Measurements from ENCODE around the gene TRRAP.

DNA sequence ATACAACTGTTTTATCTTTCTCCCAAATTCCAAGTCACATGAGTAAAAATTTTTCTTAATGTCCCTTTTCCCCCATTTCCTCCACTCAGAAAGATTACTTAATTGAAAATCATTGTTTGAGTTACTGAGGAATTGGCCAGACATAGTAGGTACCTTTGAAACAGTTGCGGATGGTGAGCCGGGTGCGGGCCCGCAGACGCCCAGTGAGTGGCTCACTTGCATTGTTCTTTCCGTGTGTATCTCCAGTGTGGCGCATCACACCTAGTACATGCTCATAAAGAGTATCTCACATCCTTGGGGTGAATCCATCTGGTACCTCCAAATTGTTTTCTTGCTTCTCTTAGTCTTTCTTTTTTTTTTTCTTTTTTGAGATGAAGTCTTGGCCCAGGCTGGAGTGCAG is 14.3 kb downstream of the TRRAP start:
- TF ChIP-seq, protein P1, sequence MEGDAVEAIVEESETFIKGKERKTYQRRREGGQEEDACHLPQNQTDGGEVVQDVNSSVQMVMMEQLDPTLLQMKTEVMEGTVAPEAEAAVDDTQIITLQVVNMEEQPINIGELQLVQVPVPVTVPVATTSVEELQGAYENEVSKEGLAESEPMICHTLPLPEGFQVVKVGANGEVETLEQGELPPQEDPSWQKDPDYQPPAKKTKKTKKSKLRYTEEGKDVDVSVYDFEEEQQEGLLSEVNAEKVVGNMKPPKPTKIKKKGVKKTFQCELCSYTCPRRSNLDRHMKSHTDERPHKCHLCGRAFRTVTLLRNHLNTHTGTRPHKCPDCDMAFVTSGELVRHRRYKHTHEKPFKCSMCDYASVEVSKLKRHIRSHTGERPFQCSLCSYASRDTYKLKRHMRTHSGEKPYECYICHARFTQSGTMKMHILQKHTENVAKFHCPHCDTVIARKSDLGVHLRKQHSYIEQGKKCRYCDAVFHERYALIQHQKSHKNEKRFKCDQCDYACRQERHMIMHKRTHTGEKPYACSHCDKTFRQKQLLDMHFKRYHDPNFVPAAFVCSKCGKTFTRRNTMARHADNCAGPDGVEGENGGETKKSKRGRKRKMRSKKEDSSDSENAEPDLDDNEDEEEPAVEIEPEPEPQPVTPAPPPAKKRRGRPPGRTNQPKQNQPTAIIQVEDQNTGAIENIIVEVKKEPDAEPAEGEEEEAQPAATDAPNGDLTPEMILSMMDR (IDR thresholded peaks at IDR 0.05) = no peak
- TF ChIP-seq RAD21 (conservative IDR thresholded peaks at IDR 0.05 in 1 of 2, IDR thresholded peaks at IDR 0.05 in 1 of 2) (no peak), RFX5 (IDR thresholded peaks at IDR 0.05) (no peak), JUN (IDR thresholded peaks at IDR 0.05) (no peak), POLR2A (IDR thresholded peaks at IDR 0.05; ENCODE audit: low read length) (no peak), GATA3 (IDR thresholded peaks at IDR 0.05; ENCODE audit: borderline replicate concordance) (no peak), ZSCAN20 (CRISPR knock-in tag; IDR thresholded peaks at IDR 0.05) (no peak), CHD4 (IDR thresholded peaks at IDR 0.05; ENCODE audit: borderline replicate concordance) (no peak)
- TF ChIP-seq, protein P2, sequence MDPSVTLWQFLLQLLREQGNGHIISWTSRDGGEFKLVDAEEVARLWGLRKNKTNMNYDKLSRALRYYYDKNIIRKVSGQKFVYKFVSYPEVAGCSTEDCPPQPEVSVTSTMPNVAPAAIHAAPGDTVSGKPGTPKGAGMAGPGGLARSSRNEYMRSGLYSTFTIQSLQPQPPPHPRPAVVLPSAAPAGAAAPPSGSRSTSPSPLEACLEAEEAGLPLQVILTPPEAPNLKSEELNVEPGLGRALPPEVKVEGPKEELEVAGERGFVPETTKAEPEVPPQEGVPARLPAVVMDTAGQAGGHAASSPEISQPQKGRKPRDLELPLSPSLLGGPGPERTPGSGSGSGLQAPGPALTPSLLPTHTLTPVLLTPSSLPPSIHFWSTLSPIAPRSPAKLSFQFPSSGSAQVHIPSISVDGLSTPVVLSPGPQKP (IDR thresholded peaks at IDR 0.05; ENCODE audit: low read depth, low read length) = no peak
